Esophagus muscularis mucosa (tissue), 4 donors: Measurements from ENCODE around the gene TSEN2. TPM values are rescaled to one million over a fixed set of nuclear protein-coding genes. Genes with fewer than 3 reads are reported as not detected.

Source experiments
- DNase-seq: peaks from one replicate; pipeline ENCODE4 v3.0.0-alpha.2; 2017; ENCODE audit errors: extremely low spot score
- H3K27ac ChIP-seq, 4 donors: fragments of 200-600 bp; sonication (generic); replicated peaks in 1 of 4; 1 replicate in 3 of 4; 2 replicates in 1 of 4; pipeline ENCODE4 v1.5.1; 2016 to 2019; ENCODE audit warnings: mild to moderate bottlenecking in 1 of 4
- H3K27me3 ChIP-seq, 4 donors: fragments of 200-600 bp; sonication (generic); one replicate each; pipeline versions ENCODE4 v1.5.1 to v1.6.0; 2016 to 2019
- H3K36me3 ChIP-seq, 4 donors: fragments of 200-600 bp; sonication (generic); one replicate each; pipeline ENCODE4 v1.5.1; 2016 to 2019
- H3K4me1 ChIP-seq, 4 donors: fragments of 200-600 bp; sonication (generic); one replicate each; pipeline ENCODE4 v1.5.1; 2016 to 2019
- H3K4me3 ChIP-seq, 4 donors: fragments of 200-600 bp; sonication (generic); 1 replicate in 2 of 4; 2 replicates in 2 of 4; pipeline ENCODE4 v1.5.1; 2016 to 2019; ENCODE audit warnings: mild to moderate bottlenecking in 4 of 4, moderate library complexity in 1 of 4
- H3K9me3 ChIP-seq, 4 donors: fragments of 200-600 bp; sonication (generic); 1 replicate in 3 of 4; 2 replicates in 1 of 4; pipeline ENCODE4 v1.5.1; 2016 to 2019
- EP300 ChIP-seq: sonication (generic); formaldehyde crosslinking; IDR thresholded peaks from one replicate; pipeline ENCODE4 v1.6.1; 2017; ENCODE audit warnings: antibody characterized with exemption
- POLR2A ChIP-seq: fragments of 450-650 bp; IDR thresholded peaks from one replicate; pipeline ENCODE4 v1.6.1; 2017; ENCODE audit warnings: antibody characterized with exemption, moderate library complexity, mild to moderate bottlenecking, low read depth
- POLR2AphosphoS5 ChIP-seq, 2 donors: sonication (generic); formaldehyde crosslinking; IDR thresholded peaks; one replicate each; pipeline ENCODE4 v1.6.1; 2017; ENCODE audit warnings: antibody characterized with exemption in 2 of 2
- WGBS: methylation state at CpG from one replicate; pipeline ENCODE4 v1.1.5; 2018; 5-methylcytosine and 5-hydroxymethylcytosine counted together
- intact Hi-C: fragments of 100-400 bp; cut with DNase I; formaldehyde crosslinking; loops from one replicate; pipeline ENCODE4 v1.15.1; 2023
- total RNA-seq, 4 donors: library from RNA; depleted of rRNA; stranded (reverse); fragments of >200 nt; gene quantifications; one replicate each; pipeline versions ENCODE4 v1.1.0 to v1.2.1, GENCODE V29; 2016
- TF ChIP-seq, protein P1 (sequence below), 3 experiments: fragments of 200-600 bp in 2 of 3; fragments of 450-650 bp in 1 of 3; sonication (generic) in 2 of 3; IDR thresholded peaks; one replicate each; pipeline ENCODE4 v1.5.1; 2017 to 2019; ENCODE audit warnings: antibody characterized with exemption in 3 of 3, mild to moderate bottlenecking in 2 of 3, moderate library complexity in 1 of 3

TSEN2 gene
- total RNA-seq, 4 donors from 2014 or later = 17.6 to 20.4 (median 19.4) TPM

DNA sequence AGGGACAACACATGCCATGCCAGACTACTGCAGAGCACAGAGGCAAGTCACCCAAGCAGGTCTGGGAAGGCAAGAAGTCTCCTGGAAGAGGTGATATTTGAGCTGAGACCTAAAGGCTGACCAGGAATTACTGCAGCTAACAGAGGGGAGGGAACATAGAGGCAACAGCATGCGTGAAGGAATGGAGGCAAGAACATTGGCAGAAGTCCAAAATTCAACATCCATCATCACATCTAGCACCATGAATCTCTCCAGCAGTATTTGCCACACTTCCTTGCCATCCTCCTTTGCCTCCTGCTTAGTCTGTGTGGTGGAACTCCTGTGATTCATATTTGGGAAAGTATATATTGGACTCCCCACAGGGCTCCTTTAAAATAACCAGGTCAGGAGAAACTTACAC is 870 bp upstream of the TSEN2 start:
- intact Hi-C loops = loop anchor here (10.0 kb wide), 2 partner anchors 181 to 241 kb away; partner anchors contain the start of gene RAF1
- Histone ChIP-seq H3K4me3 (peak overlapping the region; percentile 63 to 77 (median 70)), H3K9me3 (no peaks in the 10 kb centered on the region), H3K4me1 (peaks cover 17 to 39% (median 21%) of the 10 kb centered on the region in 4 donors), H3K27ac (peak overlapping the region; percentile 67 to 81 (median 72)), H3K27me3 (no peaks in the 10 kb centered on the region), H3K36me3 (no peaks in the 10 kb centered on the region)
- DNase-seq = no peak
- TF ChIP-seq POLR2A (no peak), EP300 (no peak), POLR2AphosphoS5 (IDR thresholded peaks at IDR 0.05) (no peak)
- TF ChIP-seq, protein P1, sequence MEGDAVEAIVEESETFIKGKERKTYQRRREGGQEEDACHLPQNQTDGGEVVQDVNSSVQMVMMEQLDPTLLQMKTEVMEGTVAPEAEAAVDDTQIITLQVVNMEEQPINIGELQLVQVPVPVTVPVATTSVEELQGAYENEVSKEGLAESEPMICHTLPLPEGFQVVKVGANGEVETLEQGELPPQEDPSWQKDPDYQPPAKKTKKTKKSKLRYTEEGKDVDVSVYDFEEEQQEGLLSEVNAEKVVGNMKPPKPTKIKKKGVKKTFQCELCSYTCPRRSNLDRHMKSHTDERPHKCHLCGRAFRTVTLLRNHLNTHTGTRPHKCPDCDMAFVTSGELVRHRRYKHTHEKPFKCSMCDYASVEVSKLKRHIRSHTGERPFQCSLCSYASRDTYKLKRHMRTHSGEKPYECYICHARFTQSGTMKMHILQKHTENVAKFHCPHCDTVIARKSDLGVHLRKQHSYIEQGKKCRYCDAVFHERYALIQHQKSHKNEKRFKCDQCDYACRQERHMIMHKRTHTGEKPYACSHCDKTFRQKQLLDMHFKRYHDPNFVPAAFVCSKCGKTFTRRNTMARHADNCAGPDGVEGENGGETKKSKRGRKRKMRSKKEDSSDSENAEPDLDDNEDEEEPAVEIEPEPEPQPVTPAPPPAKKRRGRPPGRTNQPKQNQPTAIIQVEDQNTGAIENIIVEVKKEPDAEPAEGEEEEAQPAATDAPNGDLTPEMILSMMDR (IDR thresholded peaks at IDR 0.05) = no peak
- 27% methylated on average over 1 of the region's 1 CpG for WGBS

DNA sequence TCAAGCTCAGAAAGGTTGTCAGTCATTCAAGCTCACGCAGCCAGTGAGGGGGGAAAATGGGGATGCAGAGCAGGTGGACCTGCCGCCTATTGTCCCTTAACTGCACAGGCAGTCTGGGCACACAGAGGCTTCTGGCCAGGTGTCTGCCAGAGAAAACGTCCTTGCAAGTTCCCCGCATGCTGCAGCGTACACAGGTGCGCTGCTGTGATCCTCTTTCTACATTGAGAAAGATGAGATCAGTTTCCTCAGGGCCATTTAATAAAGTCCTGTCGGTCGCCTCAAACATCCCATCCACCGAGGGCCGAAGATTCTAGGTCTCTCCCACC is 445 bp upstream of the TSEN2 start:
- Histone ChIP-seq H3K9me3 (no peaks in the 10 kb centered on the region), H3K36me3 (no peaks in the 10 kb centered on the region), H3K4me1 (peaks cover 17 to 39% (median 21%) of the 10 kb centered on the region in 4 donors), H3K27ac (peak overlapping the region; percentile 67 to 81 (median 72)), H3K27me3 (no peaks in the 10 kb centered on the region), H3K4me3 (peak overlapping the region; percentile 63 to 77 (median 70))
- 2% methylated on average over 5 of the region's 10 CpGs for WGBS
- no peak for TF ChIP-seq EP300
- no peak for TF ChIP-seq POLR2AphosphoS5 (IDR thresholded peaks at IDR 0.05)
- TF ChIP-seq POLR2A = no peak
- TF ChIP-seq, protein P1 (IDR thresholded peaks at IDR 0.05) = no peak
- intact Hi-C loops = loop anchor here (2.0 to 10.0 kb wide), 3 partner anchors 73 to 241 kb away; partner anchors contain the start of genes MKRN2 and RAF1
- no peak for DNase-seq

DNA sequence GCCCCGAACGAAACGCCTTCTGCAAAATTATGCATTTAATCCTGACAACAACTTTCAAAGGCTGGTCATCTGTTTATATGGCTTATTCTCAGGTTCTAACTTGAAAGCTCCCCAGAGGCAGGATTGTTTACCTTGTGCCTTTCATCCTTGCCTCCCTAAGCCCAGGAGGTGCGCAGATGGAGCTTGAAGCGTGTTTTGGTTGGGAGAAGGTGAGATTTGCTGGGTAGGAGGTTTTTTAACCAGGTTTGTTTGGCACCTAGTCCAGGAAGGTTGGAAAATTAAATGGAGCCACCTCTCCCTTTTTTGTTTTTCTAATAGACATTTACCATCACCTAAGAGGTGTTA is 675 bp downstream of the TSEN2 start:
- no peaks in the 10 kb centered on the region for H3K27me3 ChIP-seq
- H3K4me3 ChIP-seq = peak overlapping the region; percentile 63 to 77 (median 70)
- H3K27ac ChIP-seq = peak overlapping the region; percentile 72 to 82 (median 77)
- H3K9me3 ChIP-seq = no peaks in the 10 kb centered on the region
- WGBS = 4% methylated on average over 5 of the region's 5 CpGs
- intact Hi-C loops = loop anchor here (2.0 to 10.0 kb wide), 3 partner anchors 72 to 240 kb away; partner anchors contain the start of genes MKRN2 and RAF1
- TF ChIP-seq POLR2A (no peak), POLR2AphosphoS5 (IDR thresholded peaks at IDR 0.05) (no peak), EP300 (no peak)
- TF ChIP-seq, protein P1 (IDR thresholded peaks at IDR 0.05) = no peak
- peaks cover 0 to 2% (median under 1%) of the 10 kb centered on the region in 4 donors for H3K36me3 ChIP-seq
- DNase-seq = no peak
- peaks cover 12 to 33% (median 21%) of the 10 kb centered on the region in 4 donors for H3K4me1 ChIP-seq

DNA sequence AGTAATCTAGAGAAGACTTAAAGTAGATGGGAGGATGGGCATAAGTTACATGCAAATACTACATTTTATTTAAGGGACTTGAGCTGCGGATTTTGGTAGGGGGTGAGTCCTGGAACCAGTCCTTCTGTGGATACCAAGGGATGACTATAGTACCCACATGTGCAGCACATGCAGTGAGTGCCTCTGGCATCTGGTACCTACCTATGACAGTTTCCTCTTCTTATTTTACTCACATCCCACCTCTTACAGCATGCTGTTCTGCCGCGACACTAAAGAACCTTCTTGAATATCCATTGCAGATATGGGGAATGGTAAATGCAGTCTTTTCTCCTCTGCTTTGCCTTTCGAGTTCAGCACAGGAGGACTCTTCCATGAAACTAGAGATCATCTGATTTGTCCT is 1.7 kb downstream of the TSEN2 start:
- no peaks in the 10 kb centered on the region for H3K9me3 ChIP-seq
- H3K27me3 ChIP-seq = no peaks in the 10 kb centered on the region
- WGBS = 95% methylated on average over 4 of the region's 4 CpGs
- intact Hi-C loops = loop anchor here (10.0 kb wide), 2 partner anchors 179 to 239 kb away; partner anchors contain the start of gene RAF1
- no peak overlapping the region for H3K27ac ChIP-seq
- no peak overlapping the region for H3K4me3 ChIP-seq
- peaks cover 12 to 30% (median 21%) of the 10 kb centered on the region in 4 donors for H3K4me1 ChIP-seq
- no peak for DNase-seq
- H3K36me3 ChIP-seq = peaks cover 0 to 13% (median 7%) of the 10 kb centered on the region in 4 donors
- TF ChIP-seq EP300 = no peak
- TF ChIP-seq, protein P1 (IDR thresholded peaks at IDR 0.05) = no peak
- TF ChIP-seq POLR2A = no peak
- no peak for TF ChIP-seq POLR2AphosphoS5 (IDR thresholded peaks at IDR 0.05)

DNA sequence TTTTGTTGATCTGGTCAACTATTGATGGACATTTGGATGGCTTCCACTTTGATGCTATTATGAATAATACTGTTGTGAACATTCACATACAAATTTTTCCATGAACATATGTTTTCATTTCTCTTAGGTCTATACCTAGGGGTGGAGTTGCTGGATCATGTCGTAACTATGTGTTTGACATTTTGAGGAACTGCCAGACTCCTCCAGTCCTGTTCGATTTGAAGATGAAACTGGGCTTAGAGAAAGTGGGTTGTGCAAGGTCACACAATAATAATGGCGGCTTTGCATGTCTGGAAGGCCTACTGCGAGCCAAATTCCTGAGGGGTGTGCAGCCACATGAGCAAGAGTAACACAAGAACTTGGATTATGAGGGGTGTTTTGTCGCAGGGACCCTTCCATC is 2.6 kb downstream of the TSEN2 start:
- TF ChIP-seq EP300 (no peak), POLR2AphosphoS5 (IDR thresholded peaks at IDR 0.05) (no peak), POLR2A (no peak)
- TF ChIP-seq, protein P1 (IDR thresholded peaks at IDR 0.05) = no peak
- peaks cover 0 to 22% (median 15%) of the 10 kb centered on the region in 4 donors for H3K36me3 ChIP-seq
- H3K9me3 ChIP-seq = no peaks in the 10 kb centered on the region
- no peak overlapping the region for H3K27ac ChIP-seq
- no peak for DNase-seq
- no peaks in the 10 kb centered on the region for H3K27me3 ChIP-seq
- WGBS = 74% methylated on average over 5 of the region's 5 CpGs
- intact Hi-C loops = loop anchor here (10.0 kb wide), 2 partner anchors 178 to 238 kb away; partner anchors contain the start of gene RAF1
- H3K4me1 ChIP-seq = peaks cover 12 to 30% (median 21%) of the 10 kb centered on the region in 4 donors
- no peak overlapping the region for H3K4me3 ChIP-seq
